ENCODE measurements around the gene KRTAP10-9.
A peak's percentile ranks its signal among the peaks of the same experiment; 100 is the strongest.

The KRTAP10-9 gene

GRCh38 chr21:44594406-44594916 is 32.4 kb upstream of the KRTAP10-9 start:
- no peaks in the 10 kb centered on the region for H3K9me3 ChIP-seq (ENCODE audit: control insufficient read depth, insufficient read depth, low read depth, low read length)
- H3K36me3 ChIP-seq (ENCODE audit: control insufficient read depth in 2 of 2, insufficient read depth in 1 of 2, low read length in 2 of 2), result no peaks in the 10 kb centered on the region
- TF ChIP-seq KLF1 (tag by site-specific recombination; IDR thresholded peaks at IDR 0.05), result 0 out of 2 replicates have a peak, but pooled peaks have one; percentile 39
- TF ChIP-seq, protein P1, sequence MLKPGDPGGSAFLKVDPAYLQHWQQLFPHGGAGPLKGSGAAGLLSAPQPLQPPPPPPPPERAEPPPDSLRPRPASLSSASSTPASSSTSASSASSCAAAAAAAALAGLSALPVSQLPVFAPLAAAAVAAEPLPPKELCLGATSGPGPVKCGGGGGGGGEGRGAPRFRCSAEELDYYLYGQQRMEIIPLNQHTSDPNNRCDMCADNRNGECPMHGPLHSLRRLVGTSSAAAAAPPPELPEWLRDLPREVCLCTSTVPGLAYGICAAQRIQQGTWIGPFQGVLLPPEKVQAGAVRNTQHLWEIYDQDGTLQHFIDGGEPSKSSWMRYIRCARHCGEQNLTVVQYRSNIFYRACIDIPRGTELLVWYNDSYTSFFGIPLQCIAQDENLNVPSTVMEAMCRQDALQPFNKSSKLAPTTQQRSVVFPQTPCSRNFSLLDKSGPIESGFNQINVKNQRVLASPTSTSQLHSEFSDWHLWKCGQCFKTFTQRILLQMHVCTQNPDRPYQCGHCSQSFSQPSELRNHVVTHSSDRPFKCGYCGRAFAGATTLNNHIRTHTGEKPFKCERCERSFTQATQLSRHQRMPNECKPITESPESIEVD (tag by site-specific recombination; IDR thresholded peaks at IDR 0.05), result no peak
- ChIA-PET CTCF (no interaction called here), POLR2A (no interaction called here)
- no peak overlapping the region for H3K4me3 ChIP-seq (ENCODE audit: low read depth, low read length)
- H3K27ac ChIP-seq (ENCODE audit: extremely low read depth, low read depth, low read length), result no peak overlapping the region
- H3K4me1 ChIP-seq (ENCODE audit: control insufficient read depth, insufficient read depth, low read length), result no peaks in the 10 kb centered on the region

DNA sequence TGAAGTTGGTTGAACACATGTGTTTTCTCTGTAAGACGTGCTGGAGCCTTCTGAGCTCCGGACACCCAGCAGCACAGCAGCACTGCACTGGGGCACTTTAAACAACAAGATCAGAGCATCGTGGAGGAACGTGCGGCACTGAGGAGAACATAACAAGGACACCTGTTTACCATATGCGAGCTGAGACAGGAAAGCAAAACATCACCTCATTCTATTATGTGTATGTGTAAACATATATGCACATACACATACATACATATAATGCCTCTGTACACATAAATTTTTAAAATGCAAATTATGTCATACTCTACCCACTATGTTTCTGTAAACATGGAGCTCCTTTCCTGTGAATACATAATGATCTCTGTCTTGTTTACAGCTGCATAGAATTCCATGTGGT is 31.4 kb upstream of the KRTAP10-9 start:
- H3K9me3 ChIP-seq (ENCODE audit: control insufficient read depth, insufficient read depth, low read depth, low read length), result no peaks in the 10 kb centered on the region
- no peak overlapping the region for H3K4me3 ChIP-seq (ENCODE audit: low read depth, low read length)
- POLR2A ChIA-PET, result no interaction called here
- CTCF ChIA-PET, result interaction anchor here (0.6 to 2.0 kb wide), 2 partner anchors 12 to 153 kb away, joined by 5 to 7 read pairs; no protein-coding TSS in a partner anchor
- no peaks in the 10 kb centered on the region for H3K36me3 ChIP-seq (ENCODE audit: control insufficient read depth in 2 of 2, insufficient read depth in 1 of 2, low read length in 2 of 2)
- H3K4me1 ChIP-seq (ENCODE audit: control insufficient read depth, insufficient read depth, low read length), result no peaks in the 10 kb centered on the region
- TF ChIP-seq ZNF155 (tag by site-specific recombination; IDR thresholded peaks at IDR 0.05) (no peak), HOXD13 (CRISPR knock-in tag; IDR thresholded peaks at IDR 0.05; ENCODE audit: borderline replicate concordance) (no peak), ZNF146 (tag by site-specific recombination; IDR thresholded peaks at IDR 0.05) (no peak), ZNF677 (tag by site-specific recombination; IDR thresholded peaks at IDR 0.05) (no peak), ZNF549 (tag by site-specific recombination; IDR thresholded peaks at IDR 0.05) (no peak), ZNF148 (tag by site-specific recombination; IDR thresholded peaks at IDR 0.05; ENCODE audit: borderline replicate concordance) (no peak), ZNF133 (tag by site-specific recombination; IDR thresholded peaks at IDR 0.05) (no peak), ZNF140 (tag by site-specific recombination; IDR thresholded peaks at IDR 0.05) (no peak), ZNF837 (tag by site-specific recombination; IDR thresholded peaks at IDR 0.05) (no peak), BCL11B (tag by site-specific recombination; IDR thresholded peaks at IDR 0.05; ENCODE audit: low read depth) (no peak), ATF2 (tag by site-specific recombination; IDR thresholded peaks at IDR 0.05; ENCODE audit: low read depth) (no peak)
- TF ChIP-seq, protein P2, sequence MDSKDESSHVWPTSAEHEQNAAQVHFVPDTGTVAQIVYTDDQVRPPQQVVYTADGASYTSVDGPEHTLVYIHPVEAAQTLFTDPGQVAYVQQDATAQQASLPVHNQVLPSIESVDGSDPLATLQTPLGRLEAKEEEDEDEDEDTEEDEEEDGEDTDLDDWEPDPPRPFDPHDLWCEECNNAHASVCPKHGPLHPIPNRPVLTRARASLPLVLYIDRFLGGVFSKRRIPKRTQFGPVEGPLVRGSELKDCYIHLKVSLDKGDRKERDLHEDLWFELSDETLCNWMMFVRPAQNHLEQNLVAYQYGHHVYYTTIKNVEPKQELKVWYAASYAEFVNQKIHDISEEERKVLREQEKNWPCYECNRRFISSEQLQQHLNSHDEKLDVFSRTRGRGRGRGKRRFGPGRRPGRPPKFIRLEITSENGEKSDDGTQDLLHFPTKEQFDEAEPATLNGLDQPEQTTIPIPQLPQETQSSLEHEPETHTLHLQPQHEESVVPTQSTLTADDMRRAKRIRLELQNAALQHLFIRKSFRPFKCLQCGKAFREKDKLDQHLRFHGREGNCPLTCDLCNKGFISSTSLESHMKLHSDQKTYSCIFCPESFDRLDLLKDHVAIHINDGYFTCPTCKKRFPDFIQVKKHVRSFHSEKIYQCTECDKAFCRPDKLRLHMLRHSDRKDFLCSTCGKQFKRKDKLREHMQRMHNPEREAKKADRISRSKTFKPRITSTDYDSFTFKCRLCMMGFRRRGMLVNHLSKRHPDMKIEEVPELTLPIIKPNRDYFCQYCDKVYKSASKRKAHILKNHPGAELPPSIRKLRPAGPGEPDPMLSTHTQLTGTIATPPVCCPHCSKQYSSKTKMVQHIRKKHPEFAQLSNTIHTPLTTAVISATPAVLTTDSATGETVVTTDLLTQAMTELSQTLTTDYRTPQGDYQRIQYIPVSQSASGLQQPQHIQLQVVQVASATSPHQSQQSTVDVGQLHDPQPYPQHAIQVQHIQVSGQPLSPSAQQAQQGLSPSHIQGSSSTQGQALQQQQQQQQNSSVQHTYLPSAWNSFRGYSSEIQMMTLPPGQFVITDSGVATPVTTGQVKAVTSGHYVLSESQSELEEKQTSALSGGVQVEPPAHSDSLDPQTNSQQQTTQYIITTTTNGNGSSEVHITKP (tag by site-specific recombination; IDR thresholded peaks at IDR 0.05), result no peak
- H3K27ac ChIP-seq (ENCODE audit: extremely low read depth, low read depth, low read length), result no peak overlapping the region

Data from HEK293 (cell line).